K562 (cell line): ENCODE data around the gene MEGF10. TPM values are rescaled to one million over a fixed set of nuclear protein-coding genes. Genes with fewer than 3 reads are reported as not detected.

Source experiments
- ATAC-seq: fragments of 200-7000 bp; cut with Tn5 transposase; 3 replicates; pipeline ENCODE4 v1.9.1; 2020; ENCODE audit warnings: moderate library complexity
- BruUV-seq: library from RNA; stranded (reverse); fragments of 400-500 nt; replicated peaks from 2 replicates; lab custom pipeline; 2021; lab: Mats Ljungman, UMichigan
- CTCF ChIA-PET: fragments of 300-600 bp; formaldehyde crosslinking; extraction: SDS; loops from one replicate; lab custom pipeline; 2021; ENCODE audit warnings: low intra/inter-chr PET ratio; lab: Yijun Ruan, JAX
- POLR2A ChIA-PET: fragments of 300-600, 350-650 bp; sonication (Branson Sonifier 250); formaldehyde crosslinking; extraction: SDS; loops from one replicate; lab custom pipeline; 2021; ENCODE audit warnings: antibody characterized with exemption, inconsistent platforms; lab: Yijun Ruan, JAX
- DNase-seq, 4 experiments: peaks; one replicate each; pipeline versions ENCODE4 v3.0.0 to v3.0.0-alpha.2; 2011 to 2018; ENCODE audit warnings: low spot score in 3 of 4, mixed read lengths in 3 of 4; ENCODE audit errors: extremely low read depth in 1 of 4
- FAIRE-seq: peaks from 2 replicates; lab custom pipeline; 2011; peaks lifted over from hg19 to GRCh38; lab: Jason Lieb, UNC
- H2AFZ ChIP-seq: 2 replicates; pipeline ENCODE4 v1.6.0; 2011; ENCODE audit warnings: low read depth, low read length, control low read depth, inconsistent platforms
- H3K27ac ChIP-seq: fragments of 200-600 bp; 3 replicates; pipeline ENCODE4 v1.8.0; 2011; ENCODE audit warnings: low read depth, mild to moderate bottlenecking, control low read depth, inconsistent platforms, low read length, moderate library complexity, mixed read lengths; ENCODE audit errors: extremely low read depth
- H3K27me3 ChIP-seq, 2 experiments: fragments of 300-600 bp in 1 of 2; 2 replicates in 1 of 2; 3 replicates in 1 of 2; pipeline versions ENCODE4 v1.6.0 to v1.8.0; 2011; ENCODE audit warnings: inconsistent platforms in 2 of 2, low read length in 2 of 2, mild to moderate bottlenecking in 1 of 2, mixed read lengths in 1 of 2, moderate library complexity in 1 of 2; ENCODE audit not compliant: control insufficient read depth in 2 of 2, insufficient read depth in 2 of 2
- H3K36me3 ChIP-seq: fragments of 300-600 bp; 3 replicates; pipeline ENCODE4 v1.8.0; 2011; ENCODE audit warnings: mild to moderate bottlenecking, low read length, inconsistent platforms; ENCODE audit not compliant: control insufficient read depth, insufficient read depth
- H3K4me1 ChIP-seq, 2 experiments: fragments of 200-600 bp in 1 of 2; replicated peaks in 1 of 2; 2 replicates in 1 of 2; 3 replicates in 1 of 2; pipeline versions ENCODE4 v1.5.1 to v1.8.0; 2011; ENCODE audit warnings: inconsistent platforms in 2 of 2, low read length in 2 of 2, mild to moderate bottlenecking in 1 of 2, mixed read lengths in 1 of 2, moderate library complexity in 1 of 2; ENCODE audit not compliant: control insufficient read depth in 2 of 2, insufficient read depth in 2 of 2
- H3K4me2 ChIP-seq: 2 replicates; pipeline ENCODE4 v1.6.1; 2011; ENCODE audit warnings: low read length, control low read depth, inconsistent platforms, mixed read lengths; ENCODE audit not compliant: insufficient read depth
- H3K4me3 ChIP-seq: fragments of 200-600 bp; sonication (generic), shearing (Covaris generic); 2 replicates; pipeline ENCODE4 v1.5.1; 2016; ENCODE audit warnings: control low read depth, inconsistent platforms
- H3K79me2 ChIP-seq: fragments of 200-600 bp; 3 replicates; pipeline ENCODE4 v1.8.0; 2011; ENCODE audit warnings: low read length, inconsistent platforms; ENCODE audit not compliant: control insufficient read depth, insufficient read depth
- H3K9ac ChIP-seq, 2 experiments: 2 replicates each; pipeline versions ENCODE4 v1.6.0 to v1.6.1; 2011; ENCODE audit warnings: low read depth in 2 of 2, low read length in 2 of 2, control low read depth in 1 of 2, inconsistent platforms in 1 of 2, mild to moderate bottlenecking in 1 of 2, mixed read lengths in 1 of 2; ENCODE audit not compliant: insufficient read depth in 1 of 2
- H3K9me1 ChIP-seq: one replicate; pipeline ENCODE4 v1.6.0; 2011; ENCODE audit warnings: inconsistent platforms, mild to moderate bottlenecking, low read length, moderate library complexity; ENCODE audit not compliant: control insufficient read depth, insufficient read depth
- H3K9me3 ChIP-seq: replicated peaks from 2 replicates; pipeline ENCODE4 v1.5.1; 2011; ENCODE audit warnings: low read depth, low read length, inconsistent platforms; ENCODE audit not compliant: control insufficient read depth, insufficient read depth
- H4K20me1 ChIP-seq: replicated peaks from 2 replicates; pipeline ENCODE4 v1.6.1; 2011; ENCODE audit warnings: low read length, inconsistent platforms, mixed read lengths; ENCODE audit not compliant: control insufficient read depth, insufficient read depth
- C11orf30 ChIP-seq: fragments of 450-650 bp; IDR thresholded peaks from 2 replicates; pipeline ENCODE4 v1.6.1; 2016; ENCODE audit warnings: low read depth, mild to moderate bottlenecking
- NCOA6 ChIP-seq: fragments of 450-650 bp; IDR thresholded peaks from 2 replicates; pipeline ENCODE4 v1.6.1; 2017; ENCODE audit warnings: mild to moderate bottlenecking
- NRF1 ChIP-seq, 2 experiments: fragments of 450-650 bp; IDR thresholded peaks in 1 of 2; conservative IDR thresholded peaks in 1 of 2; 2 replicates each; pipeline ENCODE4 v1.6.1; 2014; ENCODE audit warnings: mild to moderate bottlenecking in 2 of 2
- THRA ChIP-seq: fragments of 450-650 bp; IDR thresholded peaks from 2 replicates; pipeline ENCODE4 v1.6.1; 2017; ENCODE audit warnings: mild to moderate bottlenecking, moderate library complexity
- YBX1 ChIP-seq: fragments of 450-650 bp; IDR thresholded peaks from 2 replicates; pipeline ENCODE4 v1.7.1; 2016; ENCODE audit warnings: mild to moderate bottlenecking
- ZC3H11A ChIP-seq: IDR thresholded peaks from 2 replicates; pipeline ENCODE4 v1.6.1; 2012; ENCODE audit warnings: low read depth, low read length, improper control_type of control experiment
- ZNF354B ChIP-seq: fragments of 250-450 bp; sonication (Bioruptor Pico); IDR thresholded peaks from 2 replicates; pipeline ENCODE4 v1.4.0; 2020
- WGBS: fragments of 100-300 bp; shearing (Covaris generic); methylation state at CpG from one replicate; pipeline ENCODE4 v1.1.6; 2016; ENCODE audit warnings: low coverage, mixed read lengths; ENCODE audit not compliant: insufficient coverage; ENCODE audit errors: missing lambda C conversion rate; 5-methylcytosine and 5-hydroxymethylcytosine counted together
- in situ Hi-C: fragments of 300-500 bp; cut with MboI; formaldehyde crosslinking; loops from 4 replicates; pipeline ENCODE4 v1.15.0; 2018; ENCODE audit warnings: inconsistent platforms, mixed read lengths
- intact Hi-C: fragments of 100-400 bp; cut with micrococcal nuclease; formaldehyde crosslinking; loops from 2 replicates; pipeline ENCODE4 v1.14.2; 2022
- polyA plus RNA-seq, 8 experiments: library from polyadenylated mRNA; depleted of rRNA in 4 of 8; stranded (reverse) in 5 of 8; unstranded in 3 of 8; fragments of >200 nt; fragmentation: Nextera tagmentation in 2 of 8; fragmentation: Illumina TruSeq in 1 of 8; extraction: Ambion mirVana in 2 of 8; extraction: Trizol in 1 of 8; gene quantifications; 2 replicates each; pipeline versions ENCODE4 v1.2.1 to v1.2.3, GENCODE V29; 2011 to 2014; ENCODE audit warnings: inconsistent platforms in 1 of 8, missing spikeins in 1 of 8
- total RNA-seq, 7 experiments: library from RNA; depleted of rRNA in 6 of 7; stranded (reverse); fragments of >200 nt in 6 of 7; fragmentation: Illumina TruSeq in 2 of 7; extraction: Trizol in 2 of 7; gene quantifications; 2 replicates each; pipeline versions ENCODE4 v1.2.1 to v1.2.3, GENCODE V29; 2011 to 2021; ENCODE audit warnings: low replicate concordance in 1 of 7

The MEGF10 gene
- total and polyA plus RNA-seq, 9 of the 15 experiments (the other 6 are each of a cell fraction or from before 2014, with no cell fraction given) = 0.07 TPM; not detected in 8

- in situ Hi-C loops = no loop called here
- ATAC-seq (no peak), FAIRE-seq (no peak), DNase-seq (no peak)
- H3K4me1 ChIP-seq = no peaks in the 10 kb centered on the region
- H3K9me3 ChIP-seq = no peaks in the 10 kb centered on the region
- no TSS peak for BruUV-seq
- no peak overlapping the region for H3K4me3 ChIP-seq
- H3K27me3 ChIP-seq = no peaks in the 10 kb centered on the region
- TF ChIP-seq C11orf30 (no peak), THRA (no peak), YBX1 (no peak), ZC3H11A (no peak), NRF1 (conservative IDR thresholded peaks at IDR 0.05 in 1 of 2, IDR thresholded peaks at IDR 0.05 in 1 of 2) (no peak), ZNF354B (CRISPR knock-in tag) (no peak)
- no peak overlapping the region for H3K27ac ChIP-seq
- no peaks in the 10 kb centered on the region for H3K9me1 ChIP-seq
- no peaks in the 10 kb centered on the region for H4K20me1 ChIP-seq
- intact Hi-C loops = no loop called here
- no peak overlapping the region for H2AFZ ChIP-seq
- WGBS = 0% methylated on average over 1 of the region's 1 CpG
- CTCF ChIA-PET = no interaction called here
- H3K36me3 ChIP-seq = no peaks in the 10 kb centered on the region
- H3K9ac ChIP-seq = no peak overlapping the region
- POLR2A ChIA-PET = interaction anchor here (0.7 kb wide), 1 partner anchor 12 kb away, joined by 3 read pairs; no protein-coding TSS in a partner anchor
- H3K79me2 ChIP-seq = no peaks in the 10 kb centered on the region
- no peak overlapping the region for H3K4me2 ChIP-seq
These were observed 53.3 kb downstream of the MEGF10 start for GRCh38 chr5:127343866-127344265.

- ATAC-seq (no peak), FAIRE-seq (no peak), DNase-seq (no peak)
- H3K4me3 ChIP-seq = no peak overlapping the region
- no peaks in the 10 kb centered on the region for H4K20me1 ChIP-seq
- WGBS = 0% methylated on average over 3 of the region's 3 CpGs
- intact Hi-C loops = no loop called here
- no peak overlapping the region for H3K4me2 ChIP-seq
- H3K9me1 ChIP-seq = no peaks in the 10 kb centered on the region
- no peak overlapping the region for H2AFZ ChIP-seq
- H3K79me2 ChIP-seq = no peaks in the 10 kb centered on the region
- CTCF ChIA-PET = no interaction called here
- H3K27ac ChIP-seq = no peak overlapping the region
- H3K4me1 ChIP-seq = no peaks in the 10 kb centered on the region
- no peaks in the 10 kb centered on the region for H3K36me3 ChIP-seq
- H3K27me3 ChIP-seq = no peaks in the 10 kb centered on the region
- H3K9ac ChIP-seq = no peak overlapping the region
- TF ChIP-seq NCOA6 = no peak
- TF ChIP-seq, all 486 proteins: peak for 0
- in situ Hi-C loops = no loop called here
- no peaks in the 10 kb centered on the region for H3K9me3 ChIP-seq
- POLR2A ChIA-PET = no interaction called here
- BruUV-seq = no TSS peak
These were observed 54.3 kb downstream of the MEGF10 start for GRCh38 chr5:127344931-127345330.
